GM12865 (cell line): ENCODE data around the gene UFD1.

ENCODE experiments used
- DNase-seq: peaks from one replicate; pipeline ENCODE4 v3.0.0; 2010; ENCODE audit warnings: low read depth
- H3K4me3 ChIP-seq: 2 replicates; pipeline ENCODE4 v1.5.1; 2011; ENCODE audit warnings: mild to moderate bottlenecking, low read depth, low read length, control low read depth
- TF ChIP-seq, protein P1 (sequence below): IDR thresholded peaks from 2 replicates; pipeline ENCODE4 v1.5.1; 2011; ENCODE audit warnings: low read length, control low read depth, low read depth, inconsistent platforms; ENCODE audit not compliant: insufficient read depth; ENCODE audit errors: missing control alignments

Gene UFD1

DNA sequence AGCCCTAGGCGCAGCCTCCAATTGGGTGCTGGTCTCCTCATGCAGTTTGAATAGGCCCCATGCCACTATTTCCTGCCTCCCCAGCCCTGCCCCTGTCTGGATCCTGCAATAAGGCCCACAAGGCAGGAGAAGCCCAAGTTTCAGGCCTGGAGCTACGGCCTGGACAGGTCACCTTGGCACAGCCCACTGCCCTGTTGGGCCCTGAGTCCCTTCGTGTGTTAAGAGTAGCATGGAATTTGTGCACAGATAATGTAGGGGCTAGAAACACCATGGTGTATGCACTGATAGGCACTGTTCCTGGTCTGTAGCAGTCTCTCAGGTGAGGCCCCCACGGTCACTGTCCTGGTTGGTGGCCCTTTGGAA, 20.9 kb upstream of the UFD1 start:
- H3K4me3 ChIP-seq = no peak overlapping the region
- TF ChIP-seq, protein P1, sequence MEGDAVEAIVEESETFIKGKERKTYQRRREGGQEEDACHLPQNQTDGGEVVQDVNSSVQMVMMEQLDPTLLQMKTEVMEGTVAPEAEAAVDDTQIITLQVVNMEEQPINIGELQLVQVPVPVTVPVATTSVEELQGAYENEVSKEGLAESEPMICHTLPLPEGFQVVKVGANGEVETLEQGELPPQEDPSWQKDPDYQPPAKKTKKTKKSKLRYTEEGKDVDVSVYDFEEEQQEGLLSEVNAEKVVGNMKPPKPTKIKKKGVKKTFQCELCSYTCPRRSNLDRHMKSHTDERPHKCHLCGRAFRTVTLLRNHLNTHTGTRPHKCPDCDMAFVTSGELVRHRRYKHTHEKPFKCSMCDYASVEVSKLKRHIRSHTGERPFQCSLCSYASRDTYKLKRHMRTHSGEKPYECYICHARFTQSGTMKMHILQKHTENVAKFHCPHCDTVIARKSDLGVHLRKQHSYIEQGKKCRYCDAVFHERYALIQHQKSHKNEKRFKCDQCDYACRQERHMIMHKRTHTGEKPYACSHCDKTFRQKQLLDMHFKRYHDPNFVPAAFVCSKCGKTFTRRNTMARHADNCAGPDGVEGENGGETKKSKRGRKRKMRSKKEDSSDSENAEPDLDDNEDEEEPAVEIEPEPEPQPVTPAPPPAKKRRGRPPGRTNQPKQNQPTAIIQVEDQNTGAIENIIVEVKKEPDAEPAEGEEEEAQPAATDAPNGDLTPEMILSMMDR = no peak

DNA sequence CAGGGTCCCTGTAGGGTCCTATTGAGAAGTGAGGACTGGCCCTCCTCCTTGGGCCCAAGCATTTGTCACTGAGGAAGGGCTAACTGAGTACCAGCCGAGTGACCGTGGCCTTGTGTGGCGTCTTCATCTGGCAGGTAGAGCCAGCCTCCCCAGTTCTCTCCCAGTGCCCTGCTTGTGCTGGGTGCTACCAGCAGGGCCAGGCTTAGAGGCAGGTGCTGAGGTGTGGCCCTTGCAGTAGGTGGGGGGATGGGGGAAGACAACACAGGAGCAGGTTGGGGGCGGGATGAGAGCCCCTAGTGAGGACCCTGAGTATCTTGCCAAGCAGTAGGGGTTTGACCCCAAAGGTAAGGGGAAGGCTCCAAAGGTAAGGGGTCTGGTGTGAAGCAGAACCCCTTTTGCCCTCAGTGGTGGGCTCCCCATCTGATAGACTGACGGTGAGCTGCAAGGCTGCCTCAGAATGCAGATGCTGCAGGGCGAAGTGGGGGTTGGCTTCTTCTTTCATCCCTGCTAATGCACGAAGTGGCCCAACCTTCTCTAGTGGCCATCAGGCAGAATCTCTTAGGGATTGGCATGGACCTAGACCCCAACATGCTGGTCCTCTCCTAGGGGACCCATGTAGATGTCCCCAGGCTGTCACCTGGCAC, 20.4 kb upstream of the UFD1 start:
- DNase-seq = no peak
- no peak overlapping the region for H3K4me3 ChIP-seq
- TF ChIP-seq, protein P1 = no peak

More for the DNA sequence above, 20.9 kb upstream of the UFD1 start:
- no peak for DNase-seq

DNA sequence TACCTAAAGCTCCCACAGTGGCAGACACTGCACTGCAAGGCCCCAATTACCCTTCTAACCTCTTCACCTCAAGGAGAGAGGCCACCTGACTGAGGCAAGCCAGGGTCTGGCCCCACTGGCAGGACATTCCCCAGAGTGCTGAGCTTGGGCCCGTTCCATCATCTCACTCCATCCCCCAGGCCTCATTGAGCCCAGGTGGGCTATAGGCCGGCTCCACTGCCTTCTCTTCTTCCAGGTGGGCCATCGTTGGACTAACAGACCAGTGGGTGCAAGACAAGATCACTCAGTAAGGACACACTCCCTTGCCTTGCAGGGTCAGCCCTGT, 19.8 kb upstream of the UFD1 start:
- no peak overlapping the region for H3K4me3 ChIP-seq
- TF ChIP-seq, protein P1 = no peak
- no peak for DNase-seq

DNA sequence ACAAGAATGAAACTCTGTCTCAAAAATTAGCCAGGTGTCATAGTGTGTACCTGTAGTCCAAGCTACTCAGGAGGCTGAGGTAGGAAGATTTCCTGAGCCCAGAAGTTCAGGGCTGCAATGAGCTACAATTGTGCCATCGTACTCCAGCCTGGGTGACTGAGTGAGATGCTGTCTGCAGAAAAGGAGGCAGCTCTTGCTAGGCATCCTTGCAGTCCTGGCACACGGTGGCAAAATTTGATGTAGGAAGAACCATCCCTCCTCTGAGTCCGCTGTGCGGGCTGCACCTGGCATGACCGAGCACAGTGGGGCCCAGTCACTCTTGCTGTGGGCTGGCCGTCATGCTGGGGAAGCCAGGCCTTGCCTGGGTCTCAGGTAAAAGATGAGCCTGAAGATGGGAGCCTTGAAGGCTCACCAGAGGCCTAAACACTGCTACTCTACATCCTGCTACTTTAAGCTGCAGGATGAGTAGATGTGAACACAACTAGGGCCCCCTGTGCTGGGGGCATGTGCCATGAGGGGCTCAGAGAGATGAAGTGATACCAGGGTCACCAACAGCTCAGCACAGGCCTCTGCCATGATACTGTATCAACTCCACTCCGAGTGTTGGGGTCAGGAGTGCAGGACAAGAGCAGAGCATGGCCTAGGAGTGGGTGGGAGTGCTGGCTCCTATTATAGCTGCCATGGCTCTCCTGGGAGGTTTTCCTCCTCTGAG, 19.3 kb upstream of the UFD1 start:
- no peak for DNase-seq
- no peak overlapping the region for H3K4me3 ChIP-seq
- TF ChIP-seq, protein P1 = no peak

DNA sequence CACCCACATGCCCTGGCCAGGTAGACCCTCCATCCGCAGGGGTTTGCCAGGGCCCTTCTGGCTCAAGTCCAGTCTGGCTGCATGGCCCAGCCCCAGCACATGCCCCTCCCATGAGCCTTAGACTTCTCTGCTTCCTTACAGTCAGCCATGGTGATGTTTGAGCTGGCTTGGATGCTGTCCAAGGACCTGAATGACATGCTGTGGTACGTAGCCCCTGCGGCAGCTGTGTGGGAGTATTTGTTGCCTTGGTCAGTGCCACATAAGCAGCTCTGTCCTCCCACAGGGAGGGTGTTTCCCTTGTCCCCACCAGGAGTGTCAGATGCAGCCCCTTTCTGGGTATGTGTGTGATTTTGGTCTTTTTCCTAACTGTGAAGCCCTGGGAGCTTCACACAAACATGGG, 18.3 kb upstream of the UFD1 start:
- H3K4me3 ChIP-seq = no peak overlapping the region
- TF ChIP-seq, protein P1 = no peak
- no peak for DNase-seq

DNA sequence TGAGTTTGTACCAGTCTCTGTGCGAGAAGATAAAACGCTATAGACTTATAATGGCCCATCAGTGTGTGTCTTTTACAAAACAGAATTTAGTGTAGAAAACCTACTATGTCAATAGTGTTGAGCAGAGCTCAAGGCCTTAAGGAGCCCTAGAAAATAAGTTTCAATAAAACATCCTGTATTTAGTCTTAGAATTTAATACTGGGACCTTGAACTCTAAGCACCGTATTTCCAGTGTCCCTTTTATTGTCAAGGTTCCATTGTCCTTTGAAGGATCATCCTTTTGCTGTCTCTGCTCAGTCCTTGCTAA, 17.3 kb upstream of the UFD1 start:
- no peak for DNase-seq
- no peak overlapping the region for H3K4me3 ChIP-seq
- TF ChIP-seq, protein P1 = no peak
